Frontal cortex (tissue), 4 donors: ENCODE measurements around the gene ACVR1B. TPM values are rescaled to one million over a fixed set of nuclear protein-coding genes. Genes with fewer than 3 reads are reported as not detected.

Source experiments
- DNase-seq, 2 donors: peaks; one replicate each; pipeline ENCODE4 v3.0.0; 2012; ENCODE audit warnings: low spot score in 2 of 2
- FAIRE-seq: peaks from 2 replicates; lab custom pipeline; 2012; peaks lifted over from hg19 to GRCh38; lab: Jason Lieb, UNC
- total RNA-seq: library from RNA; depleted of rRNA; stranded (reverse); fragments of >200 nt; gene quantifications from one replicate; pipeline ENCODE4 v1.2.3, GENCODE V29; 2014
- donor health status: control.
- donor health status: control.
- donor health status: control.

The ACVR1B gene
- total RNA-seq, 1 donor from 2014 or later: 43.2 TPM

DNA sequence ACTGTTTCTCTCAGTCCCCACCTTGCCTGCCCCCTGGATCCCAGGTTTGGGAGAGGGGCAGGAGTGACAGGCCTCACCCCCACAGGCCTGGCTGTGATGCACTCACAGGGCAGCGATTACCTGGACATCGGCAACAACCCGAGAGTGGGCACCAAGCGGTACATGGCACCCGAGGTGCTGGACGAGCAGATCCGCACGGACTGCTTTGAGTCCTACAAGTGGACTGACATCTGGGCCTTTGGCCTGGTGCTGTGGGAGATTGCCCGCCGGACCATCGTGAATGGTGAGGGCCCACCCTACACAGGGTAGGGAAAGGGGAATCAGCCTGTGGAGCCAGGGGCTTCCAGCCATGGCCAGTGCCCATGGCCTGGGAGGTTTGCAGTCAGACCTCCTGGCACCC, 35.5 kb upstream of the ACVR1B start:
- no peak for FAIRE-seq
- DNase-seq: no peak

DNA sequence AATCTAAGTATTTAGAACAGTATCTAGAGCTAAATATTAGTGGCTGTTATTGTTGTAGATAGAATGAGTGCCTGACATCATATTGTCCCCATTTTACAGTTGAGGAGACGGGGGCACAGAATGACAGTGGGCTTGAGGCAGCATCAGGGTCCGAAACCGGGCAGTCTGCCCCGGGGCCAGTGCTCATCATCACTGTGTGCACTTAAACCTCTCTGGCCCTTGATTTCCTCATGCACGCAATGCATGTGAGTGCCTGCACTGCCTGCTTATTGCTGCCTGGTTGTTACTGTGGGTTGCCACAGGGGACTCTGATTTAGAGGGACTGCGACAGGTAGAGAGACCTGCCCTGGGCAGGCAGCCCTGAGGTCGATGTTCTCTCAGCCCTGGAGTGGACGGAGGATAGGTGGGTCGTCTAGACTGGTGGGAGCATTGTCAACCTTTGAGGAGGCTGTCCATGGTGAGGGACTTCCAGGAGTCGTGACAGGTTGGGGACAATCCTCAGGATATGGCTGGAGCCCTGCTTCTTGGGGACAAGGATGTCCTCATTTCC, 34.4 kb upstream of the ACVR1B start:
- FAIRE-seq (no peak), DNase-seq (no peak)

DNA sequence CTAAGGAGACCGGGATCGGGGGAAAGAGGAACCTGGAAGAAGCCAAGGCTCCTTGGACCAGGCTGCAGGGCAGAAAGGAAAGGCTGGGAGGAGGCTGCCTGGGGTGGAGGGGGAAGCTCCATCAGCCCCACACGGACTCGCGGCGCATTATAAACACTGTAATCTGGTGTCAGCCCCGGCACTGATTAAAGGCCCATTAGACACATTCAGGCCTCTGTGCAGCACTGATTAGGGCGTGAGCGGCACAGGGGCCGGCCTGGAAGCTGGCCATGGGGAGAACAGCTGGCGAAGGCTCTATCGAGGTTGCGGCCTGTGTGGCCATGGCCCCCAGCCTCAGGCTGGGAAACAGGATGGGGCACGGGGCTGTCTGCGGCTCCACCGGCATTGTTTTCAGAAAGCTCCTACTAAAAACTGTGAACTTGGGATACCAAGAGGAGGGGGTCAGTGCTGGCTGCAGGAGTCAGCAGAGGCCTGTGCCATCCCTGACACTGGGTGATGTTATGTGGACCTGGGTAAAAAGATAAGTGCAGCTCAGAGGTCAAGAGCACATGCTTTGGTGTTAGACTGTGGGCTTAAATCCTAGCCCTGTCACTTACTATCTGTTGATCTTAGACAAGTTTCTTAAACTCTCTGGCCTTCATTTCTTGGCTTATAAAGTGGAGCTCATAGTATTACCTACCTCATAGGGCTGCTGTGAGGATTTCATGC, 33.6 kb upstream of the ACVR1B start:
- DNase-seq (no peak), FAIRE-seq (no peak)

- DNase-seq (no peak), FAIRE-seq (no peak)
These were observed 31.5 kb upstream of the ACVR1B start for GRCh38 chr12:51920046-51920445.

GRCh38 chr12:51921017-51921725, 30.3 kb upstream of the ACVR1B start:
- FAIRE-seq (no peak), DNase-seq (no peak)

DNA sequence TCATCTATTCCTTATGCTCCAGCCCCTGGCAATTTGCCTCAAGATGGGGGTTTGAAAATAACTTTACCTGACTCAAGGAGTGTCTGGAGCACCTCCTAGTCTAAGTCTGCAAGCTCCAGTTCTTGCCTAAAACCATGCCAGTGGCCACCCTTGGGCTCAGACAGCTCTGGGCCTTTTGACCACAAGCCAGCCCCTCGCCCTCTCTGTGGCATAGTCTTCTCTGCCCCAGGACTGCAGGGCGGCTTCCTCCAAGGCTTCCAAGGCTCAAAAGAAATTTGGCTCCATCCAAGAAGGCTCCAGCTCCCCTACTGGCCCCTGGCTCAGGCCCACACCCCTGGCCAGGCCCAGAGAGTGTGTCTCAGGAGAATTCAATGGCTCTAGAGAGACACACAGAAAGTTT, 29.4 kb upstream of the ACVR1B start:
- DNase-seq: no peak
- FAIRE-seq: no peak

GRCh38 chr12:51922762-51923505, 28.6 kb upstream of the ACVR1B start:
- FAIRE-seq: no peak

DNA sequence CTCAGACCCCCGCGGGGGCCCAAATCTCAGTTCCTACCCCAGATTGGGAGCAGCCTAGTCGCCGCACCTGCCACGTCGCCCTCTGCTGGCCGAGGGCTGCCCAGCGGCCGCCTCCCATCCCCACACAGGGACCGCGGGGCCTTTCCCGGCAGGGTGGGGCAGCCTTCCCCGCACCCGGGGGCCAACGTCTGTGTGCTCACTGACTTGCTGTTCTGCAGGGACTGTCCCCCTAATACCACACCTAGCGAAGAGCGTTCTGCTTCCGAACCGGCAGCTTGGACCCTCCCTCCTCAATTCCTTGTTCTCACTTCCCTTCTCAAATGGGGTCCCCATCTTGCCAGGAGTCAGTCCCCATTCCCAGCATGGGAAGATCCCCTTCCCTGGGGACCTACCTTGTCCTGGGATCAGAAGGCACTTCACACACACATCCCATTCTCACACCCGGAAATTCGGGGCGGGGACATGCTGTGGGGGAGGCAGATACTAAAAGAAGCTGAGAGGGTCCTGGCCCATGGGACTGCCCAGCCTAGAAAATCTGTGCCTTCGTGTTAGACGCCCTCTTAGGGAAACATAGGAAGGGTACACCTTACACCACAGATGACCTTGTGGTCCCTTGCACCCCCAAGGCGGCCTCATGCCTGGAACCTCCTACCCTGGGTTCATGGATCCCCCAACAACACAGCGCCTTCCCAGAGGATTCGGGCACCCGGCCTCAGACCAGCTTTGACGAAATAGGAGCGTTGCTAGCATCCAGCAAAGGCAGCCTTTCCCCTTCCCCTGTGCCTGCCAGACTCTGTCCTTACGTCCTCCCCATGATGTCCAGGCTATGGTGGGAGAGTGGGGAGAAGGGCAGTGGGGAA, 27.8 kb upstream of the ACVR1B start:
- FAIRE-seq (no peak), DNase-seq (no peak)

More at GRCh38 chr12:51922762-51923505, 28.6 kb upstream of the ACVR1B start:
- no peak for DNase-seq

GRCh38 chr12:51924551-51925319, 26.8 kb upstream of the ACVR1B start:
- FAIRE-seq: no peak
- DNase-seq: no peak

GRCh38 chr12:51925346-51926063, 26.0 kb upstream of the ACVR1B start:
- DNase-seq (no peak), FAIRE-seq (no peak)

- DNase-seq (no peak), FAIRE-seq (no peak)
These were observed 25.4 kb upstream of the ACVR1B start for GRCh38 chr12:51926064-51926632.

DNA sequence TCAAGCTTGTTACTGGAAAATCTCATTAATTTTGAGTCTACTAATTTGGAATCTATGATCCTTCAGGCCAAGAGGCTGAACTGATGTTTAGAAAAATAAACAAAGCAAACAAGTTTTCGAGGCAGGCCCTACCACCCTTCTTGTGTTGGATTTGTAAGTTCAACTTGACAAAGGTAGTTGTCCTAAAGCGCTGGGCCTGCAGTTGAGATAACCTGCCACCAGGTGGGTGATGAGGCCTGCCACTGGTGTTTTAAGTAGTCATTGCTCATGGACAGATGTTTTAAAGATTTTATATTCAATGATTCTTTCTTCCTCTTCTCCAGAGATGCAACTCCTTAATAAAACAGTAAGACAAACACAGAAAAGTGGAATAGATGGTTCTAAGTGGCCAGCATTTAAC, 24.8 kb upstream of the ACVR1B start:
- no peak for DNase-seq
- FAIRE-seq: no peak

DNA sequence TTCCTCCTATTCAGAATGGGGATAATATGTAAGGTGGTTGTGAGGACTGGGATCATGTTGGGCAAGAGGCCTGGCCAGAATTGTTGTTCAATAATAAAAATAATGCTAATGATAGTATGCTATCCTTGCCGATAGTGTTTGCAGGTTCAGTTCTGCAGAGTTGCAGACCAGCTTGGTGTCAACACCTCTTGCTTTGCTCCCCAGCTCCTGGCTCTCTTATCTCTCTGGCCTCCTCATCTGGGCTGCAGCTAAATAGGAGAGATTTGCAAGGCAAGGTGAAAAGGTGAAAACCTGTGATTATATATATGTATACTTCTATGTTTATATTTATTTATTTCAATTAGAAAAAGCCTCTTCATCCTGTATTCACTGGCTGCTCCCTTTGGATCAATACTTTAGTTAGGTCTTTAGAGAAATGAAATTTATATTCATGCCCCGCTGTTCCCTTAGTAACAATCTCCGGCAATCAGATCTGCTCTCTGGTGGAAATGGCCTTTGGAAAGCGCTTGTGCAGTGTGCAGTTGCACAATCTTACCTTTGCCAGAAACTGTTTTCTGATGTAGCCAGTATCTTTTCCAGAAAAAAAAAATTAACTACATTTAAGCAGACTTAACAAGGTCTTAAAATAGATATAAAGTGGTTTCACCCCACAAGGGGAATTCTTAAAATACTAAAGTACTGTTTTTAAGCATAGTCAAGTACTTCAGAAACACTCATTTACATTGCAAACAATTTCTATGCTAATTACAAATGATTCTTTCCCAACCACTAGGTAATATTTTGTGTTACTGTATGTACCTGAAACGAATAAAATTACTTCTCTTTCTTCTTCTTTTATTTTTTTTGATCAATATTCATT, 19.1 kb upstream of the ACVR1B start:
- FAIRE-seq (no peak), DNase-seq (no peak)

DNA sequence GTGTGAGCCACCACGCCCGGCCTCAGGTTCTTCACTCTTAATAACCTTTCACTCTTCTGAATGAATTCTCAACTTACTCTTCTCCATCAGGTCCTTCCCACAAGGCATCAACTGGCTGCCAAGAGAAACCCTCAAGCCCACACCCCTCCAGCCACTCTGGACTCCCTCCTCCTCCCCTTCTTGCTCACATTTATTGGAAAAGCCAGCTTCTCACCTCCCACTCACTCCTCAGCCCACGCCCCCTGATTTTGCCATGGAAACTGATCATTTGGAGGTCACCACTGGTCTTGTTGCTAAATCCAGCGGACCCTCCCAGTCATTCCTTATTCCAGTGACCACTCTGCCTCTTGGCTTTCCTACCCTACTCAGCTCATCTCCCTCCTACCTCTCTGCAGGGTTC, 17.4 kb upstream of the ACVR1B start:
- no peak for FAIRE-seq
- DNase-seq: no peak

GRCh38 chr12:51937926-51938325, 13.6 kb upstream of the ACVR1B start:
- no peak for FAIRE-seq
- no peak for DNase-seq

DNA sequence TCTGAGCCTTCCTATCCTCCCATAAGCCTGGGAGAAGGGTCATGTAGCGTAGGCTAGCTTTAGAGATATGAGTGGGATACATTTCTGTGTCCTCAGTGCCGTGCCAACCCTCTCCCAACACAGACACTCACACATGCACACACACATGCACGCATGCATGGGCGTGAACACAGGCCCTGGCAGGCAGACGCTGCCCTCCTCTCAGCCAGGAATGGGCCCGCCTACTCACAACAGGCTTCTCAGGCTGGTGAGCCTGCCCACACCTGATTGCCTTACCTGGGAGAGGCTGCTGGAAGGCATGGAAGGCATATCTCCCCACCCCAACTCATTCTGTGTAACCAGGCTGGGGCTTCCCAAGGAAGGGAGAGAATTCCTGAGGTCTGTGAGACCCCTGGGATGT, 12.8 kb upstream of the ACVR1B start:
- FAIRE-seq: no peak
- no peak for DNase-seq

GRCh38 chr12:51941011-51941581, 10.4 kb upstream of the ACVR1B start:
- FAIRE-seq (no peak), DNase-seq (no peak)
